GM23338 (cell line): Measurements from ENCODE around the gene LYVE1. TPM values are rescaled to one million over a fixed set of nuclear protein-coding genes. Genes with fewer than 3 reads are reported as not detected.

Source experiments
- ATAC-seq: fragments of 200-7000 bp; cut with Tn5 transposase; 3 replicates; pipeline ENCODE4 v1.9.1; 2020
- DNase-seq: peaks from one replicate; pipeline ENCODE4 v3.0.0-alpha.2; 2015; ENCODE audit warnings: low spot score
- H2AFZ ChIP-seq: fragments of 200-600 bp; sonication (generic); 2 replicates; pipeline ENCODE4 v1.8.0; 2016; ENCODE audit warnings: antibody characterized with exemption, mild to moderate bottlenecking, moderate library complexity
- H3F3A ChIP-seq: fragments of 200-600 bp; sonication (generic); replicated peaks from 2 replicates; pipeline ENCODE4 v1.8.0; 2017; ENCODE audit warnings: antibody characterized with exemption, mixed run types, low read depth
- H3K27ac ChIP-seq: fragments of 200-600 bp; sonication (generic); 2 replicates; pipeline ENCODE4 v1.6.1; 2016; ENCODE audit warnings: low read depth
- H3K27me3 ChIP-seq: fragments of 200-600 bp; sonication (generic); 2 replicates; pipeline ENCODE4 v1.8.0; 2016; ENCODE audit warnings: mild to moderate bottlenecking, mixed run types, moderate library complexity; ENCODE audit not compliant: insufficient read depth
- H3K36me3 ChIP-seq: fragments of 200-600 bp; sonication (generic); 2 replicates; pipeline ENCODE4 v1.8.0; 2016; ENCODE audit warnings: mild to moderate bottlenecking; ENCODE audit not compliant: insufficient read depth
- H3K4me1 ChIP-seq: fragments of 200-600 bp; sonication (generic); 2 replicates; pipeline ENCODE4 v1.8.0; 2016; ENCODE audit warnings: mild to moderate bottlenecking, moderate library complexity; ENCODE audit not compliant: insufficient read depth
- H3K4me2 ChIP-seq: fragments of 200-600 bp; sonication (generic); 2 replicates; pipeline ENCODE4 v1.7.1; 2017; ENCODE audit warnings: mixed run types
- H3K4me3 ChIP-seq: fragments of 200-600 bp; sonication (generic); 2 replicates; pipeline ENCODE4 v1.6.1; 2016; ENCODE audit warnings: mixed run types
- H3K79me2 ChIP-seq: fragments of 200-600 bp; sonication (generic); replicated peaks from 2 replicates; pipeline ENCODE4 v1.8.0; 2017; ENCODE audit warnings: mild to moderate bottlenecking; ENCODE audit not compliant: insufficient read depth
- H3K9me2 ChIP-seq: fragments of 200-600 bp; sonication (generic); 2 replicates; pipeline ENCODE4 v1.8.0; 2017; ENCODE audit not compliant: insufficient read depth
- H4K20me1 ChIP-seq: fragments of 200-600 bp; sonication (generic); replicated peaks from 2 replicates; pipeline ENCODE4 v1.8.0; 2017; ENCODE audit warnings: mild to moderate bottlenecking; ENCODE audit not compliant: insufficient read depth
- H3K27ac Mint-ChIP-seq: 2 replicates; pipeline ENCODE4 v1.8.0; 2020; ENCODE audit warnings: inconsistent platforms, mild to moderate bottlenecking, moderate library complexity, mixed read lengths
- H3K27me3 Mint-ChIP-seq: 3 replicates; pipeline ENCODE4 v1.8.0; 2022; ENCODE audit warnings: low read depth, mild to moderate bottlenecking, moderate library complexity, mixed read lengths, inconsistent platforms; ENCODE audit not compliant: insufficient read depth, poor library complexity
- H3K36me3 Mint-ChIP-seq: 3 replicates; pipeline ENCODE4 v1.8.0; 2021; ENCODE audit warnings: low read depth, mild to moderate bottlenecking, inconsistent platforms, moderate library complexity, mixed read lengths
- H3K4me1 Mint-ChIP-seq: 3 replicates; pipeline ENCODE4 v1.8.0; 2020; ENCODE audit warnings: mild to moderate bottlenecking, inconsistent platforms, mixed read lengths
- H3K4me3 Mint-ChIP-seq: 3 replicates; pipeline ENCODE4 v1.8.0; 2021; ENCODE audit warnings: moderate library complexity, mild to moderate bottlenecking, inconsistent platforms, mixed read lengths
- H3K9me3 Mint-ChIP-seq: 3 replicates; pipeline ENCODE4 v1.8.0; 2020; ENCODE audit warnings: moderate library complexity, mild to moderate bottlenecking, inconsistent platforms, mixed read lengths
- JUNB ChIP-seq: IDR thresholded peaks from one replicate; pipeline ENCODE4 v1.6.1; 2016; ENCODE audit warnings: antibody characterized with exemption; ENCODE audit not compliant: unreplicated experiment
- ZNF114 ChIP-seq: fragments of 250-450 bp; sonication (Bioruptor Pico); IDR thresholded peaks from 2 replicates; pipeline ENCODE4 v1.5.0; 2020; ENCODE audit warnings: mild to moderate bottlenecking, moderate library complexity
- polyA plus RNA-seq: library from polyadenylated mRNA; unstranded; fragments of >200 nt; fragmentation: Nextera tagmentation; extraction: Ambion mirVana; gene quantifications from 2 replicates; pipeline ENCODE4 v1.2.1, GENCODE V29; 2016
- total RNA-seq: library from RNA; depleted of rRNA; stranded (reverse); fragments of >200 nt; shearing (Covaris generic); gene quantifications from 2 replicates; pipeline ENCODE4 v1.2.3, GENCODE V29; 2014
- TF ChIP-seq, protein P1 (sequence below), 2 experiments: fragments of 200-600 bp in 1 of 2; sonication (generic) in 1 of 2; conservative IDR thresholded peaks; 2 replicates each; pipeline versions ENCODE4 v1.5.1 to v1.6.1; 2016 to 2017; ENCODE audit warnings: antibody characterized with exemption in 2 of 2, low read depth in 2 of 2, mild to moderate bottlenecking in 2 of 2, moderate library complexity in 1 of 2
- TF ChIP-seq, protein P2 (sequence below): fragments of 250-450 bp; sonication (Bioruptor Pico); IDR thresholded peaks from 2 replicates; pipeline ENCODE4 v1.5.0; 2020; ENCODE audit warnings: mild to moderate bottlenecking, moderate library complexity

The LYVE1 gene
- total and polyA plus RNA-seq, 2 experiments from 2014 or later = 0.94 TPM; not detected in 1

DNA sequence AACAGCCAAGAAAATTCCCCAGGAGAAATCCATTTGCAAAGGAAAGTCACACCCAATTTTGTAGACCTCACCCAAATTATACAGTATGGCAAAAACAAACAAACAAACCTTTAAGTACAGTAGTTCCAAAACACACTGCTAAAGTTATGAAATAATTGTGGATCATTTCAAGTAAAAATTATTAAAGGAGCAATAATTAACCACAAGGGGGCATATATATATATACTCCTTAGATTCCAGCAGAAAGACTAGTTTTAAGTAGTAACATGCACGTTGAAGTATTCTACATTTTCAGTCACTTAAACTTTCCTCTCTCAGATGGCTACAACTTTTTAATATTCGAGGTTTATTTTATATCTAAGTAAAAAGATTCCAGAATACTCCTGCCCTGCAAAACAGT is 54.3 kb downstream of the LYVE1 start:
- no peak overlapping the region for H3K27ac ChIP-seq
- no peak overlapping the region for H3K27ac Mint-ChIP-seq
- H3K4me1 Mint-ChIP-seq = peaks cover 17% of the 10 kb centered on the region

More for the DNA sequence above, 54.3 kb downstream of the LYVE1 start:
- no peaks in the 10 kb centered on the region for H3F3A ChIP-seq
- H3K9me2 ChIP-seq = no peaks in the 10 kb centered on the region
- H4K20me1 ChIP-seq = no peaks in the 10 kb centered on the region
- no peak overlapping the region for H3K4me3 ChIP-seq
- peaks cover 2% of the 10 kb centered on the region for H3K27me3 Mint-ChIP-seq
- H3K79me2 ChIP-seq = no peaks in the 10 kb centered on the region
- no peak for DNase-seq
- H2AFZ ChIP-seq = no peak overlapping the region
- no peaks in the 10 kb centered on the region for H3K9me3 Mint-ChIP-seq
- peaks cover 14% of the 10 kb centered on the region for H3K4me1 ChIP-seq
- no peaks in the 10 kb centered on the region for H3K36me3 Mint-ChIP-seq
- no peak overlapping the region for H3K4me2 ChIP-seq
- H3K27me3 ChIP-seq = no peaks in the 10 kb centered on the region
- ATAC-seq = no peak
- H3K4me3 Mint-ChIP-seq = no peak overlapping the region
- H3K36me3 ChIP-seq = no peaks in the 10 kb centered on the region
- TF ChIP-seq, protein P1, sequence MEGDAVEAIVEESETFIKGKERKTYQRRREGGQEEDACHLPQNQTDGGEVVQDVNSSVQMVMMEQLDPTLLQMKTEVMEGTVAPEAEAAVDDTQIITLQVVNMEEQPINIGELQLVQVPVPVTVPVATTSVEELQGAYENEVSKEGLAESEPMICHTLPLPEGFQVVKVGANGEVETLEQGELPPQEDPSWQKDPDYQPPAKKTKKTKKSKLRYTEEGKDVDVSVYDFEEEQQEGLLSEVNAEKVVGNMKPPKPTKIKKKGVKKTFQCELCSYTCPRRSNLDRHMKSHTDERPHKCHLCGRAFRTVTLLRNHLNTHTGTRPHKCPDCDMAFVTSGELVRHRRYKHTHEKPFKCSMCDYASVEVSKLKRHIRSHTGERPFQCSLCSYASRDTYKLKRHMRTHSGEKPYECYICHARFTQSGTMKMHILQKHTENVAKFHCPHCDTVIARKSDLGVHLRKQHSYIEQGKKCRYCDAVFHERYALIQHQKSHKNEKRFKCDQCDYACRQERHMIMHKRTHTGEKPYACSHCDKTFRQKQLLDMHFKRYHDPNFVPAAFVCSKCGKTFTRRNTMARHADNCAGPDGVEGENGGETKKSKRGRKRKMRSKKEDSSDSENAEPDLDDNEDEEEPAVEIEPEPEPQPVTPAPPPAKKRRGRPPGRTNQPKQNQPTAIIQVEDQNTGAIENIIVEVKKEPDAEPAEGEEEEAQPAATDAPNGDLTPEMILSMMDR (conservative IDR thresholded peaks at IDR 0.05; ENCODE audit: low read depth in 2 of 2) = peak in 1 of 2 experiments; percentile 51; a peak in 3 of 4 replicates
- TF ChIP-seq, protein P2, sequence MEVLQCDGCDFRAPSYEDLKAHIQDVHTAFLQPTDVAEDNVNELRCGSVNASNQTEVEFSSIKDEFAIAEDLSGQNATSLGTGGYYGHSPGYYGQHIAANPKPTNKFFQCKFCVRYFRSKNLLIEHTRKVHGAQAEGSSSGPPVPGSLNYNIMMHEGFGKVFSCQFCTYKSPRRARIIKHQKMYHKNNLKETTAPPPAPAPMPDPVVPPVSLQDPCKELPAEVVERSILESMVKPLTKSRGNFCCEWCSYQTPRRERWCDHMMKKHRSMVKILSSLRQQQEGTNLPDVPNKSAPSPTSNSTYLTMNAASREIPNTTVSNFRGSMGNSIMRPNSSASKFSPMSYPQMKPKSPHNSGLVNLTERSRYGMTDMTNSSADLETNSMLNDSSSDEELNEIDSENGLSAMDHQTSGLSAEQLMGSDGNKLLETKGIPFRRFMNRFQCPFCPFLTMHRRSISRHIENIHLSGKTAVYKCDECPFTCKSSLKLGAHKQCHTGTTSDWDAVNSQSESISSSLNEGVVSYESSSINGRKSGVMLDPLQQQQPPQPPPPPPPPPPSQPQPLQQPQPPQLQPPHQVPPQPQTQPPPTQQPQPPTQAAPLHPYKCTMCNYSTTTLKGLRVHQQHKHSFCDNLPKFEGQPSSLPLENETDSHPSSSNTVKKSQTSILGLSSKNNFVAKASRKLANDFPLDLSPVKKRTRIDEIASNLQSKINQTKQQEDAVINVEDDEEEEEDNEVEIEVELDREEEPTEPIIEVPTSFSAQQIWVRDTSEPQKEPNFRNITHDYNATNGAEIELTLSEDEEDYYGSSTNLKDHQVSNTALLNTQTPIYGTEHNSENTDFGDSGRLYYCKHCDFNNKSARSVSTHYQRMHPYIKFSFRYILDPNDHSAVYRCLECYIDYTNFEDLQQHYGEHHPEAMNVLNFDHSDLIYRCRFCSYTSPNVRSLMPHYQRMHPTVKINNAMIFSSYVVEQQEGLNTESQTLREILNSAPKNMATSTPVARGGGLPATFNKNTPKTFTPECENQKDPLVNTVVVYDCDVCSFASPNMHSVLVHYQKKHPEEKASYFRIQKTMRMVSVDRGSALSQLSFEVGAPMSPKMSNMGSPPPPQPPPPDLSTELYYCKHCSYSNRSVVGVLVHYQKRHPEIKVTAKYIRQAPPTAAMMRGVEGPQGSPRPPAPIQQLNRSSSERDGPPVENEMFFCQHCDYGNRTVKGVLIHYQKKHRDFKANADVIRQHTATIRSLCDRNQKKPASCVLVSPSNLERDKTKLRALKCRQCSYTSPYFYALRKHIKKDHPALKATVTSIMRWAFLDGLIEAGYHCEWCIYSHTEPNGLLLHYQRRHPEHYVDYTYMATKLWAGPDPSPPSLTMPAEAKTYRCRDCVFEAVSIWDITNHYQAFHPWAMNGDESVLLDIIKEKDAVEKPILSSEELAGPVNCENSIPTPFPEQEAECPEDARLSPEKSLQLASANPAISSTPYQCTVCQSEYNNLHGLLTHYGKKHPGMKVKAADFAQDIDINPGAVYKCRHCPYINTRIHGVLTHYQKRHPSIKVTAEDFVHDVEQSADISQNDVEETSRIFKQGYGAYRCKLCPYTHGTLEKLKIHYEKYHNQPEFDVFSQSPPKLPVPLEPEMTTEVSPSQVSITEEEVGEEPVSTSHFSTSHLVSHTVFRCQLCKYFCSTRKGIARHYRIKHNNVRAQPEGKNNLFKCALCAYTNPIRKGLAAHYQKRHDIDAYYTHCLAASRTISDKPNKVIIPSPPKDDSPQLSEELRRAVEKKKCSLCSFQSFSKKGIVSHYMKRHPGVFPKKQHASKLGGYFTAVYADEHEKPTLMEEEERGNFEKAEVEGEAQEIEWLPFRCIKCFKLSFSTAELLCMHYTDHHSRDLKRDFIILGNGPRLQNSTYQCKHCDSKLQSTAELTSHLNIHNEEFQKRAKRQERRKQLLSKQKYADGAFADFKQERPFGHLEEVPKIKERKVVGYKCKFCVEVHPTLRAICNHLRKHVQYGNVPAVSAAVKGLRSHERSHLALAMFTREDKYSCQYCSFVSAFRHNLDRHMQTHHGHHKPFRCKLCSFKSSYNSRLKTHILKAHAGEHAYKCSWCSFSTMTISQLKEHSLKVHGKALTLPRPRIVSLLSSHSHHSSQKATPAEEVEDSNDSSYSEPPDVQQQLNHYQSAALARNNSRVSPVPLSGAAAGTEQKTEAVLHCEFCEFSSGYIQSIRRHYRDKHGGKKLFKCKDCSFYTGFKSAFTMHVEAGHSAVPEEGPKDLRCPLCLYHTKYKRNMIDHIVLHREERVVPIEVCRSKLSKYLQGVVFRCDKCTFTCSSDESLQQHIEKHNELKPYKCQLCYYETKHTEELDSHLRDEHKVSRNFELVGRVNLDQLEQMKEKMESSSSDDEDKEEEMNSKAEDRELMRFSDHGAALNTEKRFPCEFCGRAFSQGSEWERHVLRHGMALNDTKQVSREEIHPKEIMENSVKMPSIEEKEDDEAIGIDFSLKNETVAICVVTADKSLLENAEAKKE (CRISPR knock-in tag) = no peak
- TF ChIP-seq ZNF114 (CRISPR knock-in tag) = no peak
- no peak for TF ChIP-seq JUNB
